HCT116 (cell line): Measurements from ENCODE around the gene KDSR. TPM values are rescaled to one million over a fixed set of nuclear protein-coding genes. Genes with fewer than 3 reads are reported as not detected.

Source experiments
- ATAC-seq: fragments of 200-7000 bp; cut with Tn5 transposase; 2 replicates; pipeline ENCODE4 v1.9.1; 2020; ENCODE audit warnings: mild to moderate bottlenecking, moderate library complexity
- BruUV-seq: library from RNA; stranded (reverse); fragments of 400-500 nt; replicated peaks from 2 replicates; lab custom pipeline; 2021; lab: Mats Ljungman, UMichigan
- CTCF ChIA-PET: fragments of 300-600 bp; sonication (Branson Sonifier 250); formaldehyde crosslinking; loops from one replicate; lab custom pipeline; 2021; ENCODE audit warnings: antibody characterized with exemption; lab: Charles Lee
- POLR2A ChIA-PET: fragments of 300-600, 350-600 bp; sonication (Branson Sonifier 250); formaldehyde crosslinking; loops from one replicate; lab custom pipeline; 2021; ENCODE audit warnings: antibody characterized with exemption; lab: Charles Lee
- RAD21 ChIA-PET, 2 experiments: fragments of 300-600 bp; sonication (Branson Sonifier 250); formaldehyde crosslinking; loops; one replicate each; lab custom pipeline; 2023; ENCODE audit warnings: low total read pairs in 2 of 2; ENCODE audit not compliant: uncharacterized antibody in 2 of 2, unreplicated experiment in 2 of 2, low non-redundant PET in 1 of 2; lab: Charles Lee
- DNase-seq: peaks from one replicate; pipeline ENCODE4 v3.0.0-alpha.2; 2010; ENCODE audit warnings: low read depth, low spot score
- H2AFZ ChIP-seq: fragments of 200-600 bp; shearing (Covaris generic), sonication (generic); 2 replicates; pipeline ENCODE4 v1.6.1; 2017; ENCODE audit warnings: low read depth, mixed run types, mixed read lengths, antibody characterized with exemption, low read length; ENCODE audit not compliant: poor library complexity, severe bottlenecking
- H3K27ac ChIP-seq: 2 replicates; pipeline ENCODE4 v1.5.1; 2012; ENCODE audit warnings: low read depth, low read length
- H3K27me3 ChIP-seq: fragments of 200-600 bp; sonication (generic); 2 replicates; pipeline ENCODE4 v1.6.1; 2016; ENCODE audit warnings: mixed run types, low read length, mixed read lengths; ENCODE audit not compliant: insufficient read depth
- H3K36me3 ChIP-seq, 2 experiments: fragments of 200-500 bp in 1 of 2; fragments of 200-600 bp in 1 of 2; sonication (Bioruptor generic) in 1 of 2; sonication (generic) in 1 of 2; 2 replicates each; pipeline versions ENCODE4 v1.5.1 to v1.6.1; 2014 to 2016; ENCODE audit warnings: low read length in 2 of 2, inconsistent platforms in 1 of 2, mixed read lengths in 1 of 2, mixed run types in 1 of 2; ENCODE audit not compliant: insufficient read depth in 2 of 2, control insufficient read depth in 1 of 2
- H3K4me1 ChIP-seq, 2 experiments: fragments of 200-600 bp in 1 of 2; sonication (generic) in 1 of 2; 2 replicates each; pipeline versions ENCODE4 v1.5.1 to v1.6.1; 2012 to 2017; ENCODE audit warnings: low read length in 2 of 2, inconsistent platforms in 1 of 2, mild to moderate bottlenecking in 1 of 2, mixed read lengths in 1 of 2, mixed run types in 1 of 2, moderate library complexity in 1 of 2; ENCODE audit not compliant: insufficient read depth in 2 of 2, control insufficient read depth in 1 of 2
- H3K4me2 ChIP-seq: fragments of 200-600 bp; sonication (generic); 2 replicates; pipeline ENCODE4 v1.6.1; 2017; ENCODE audit warnings: mixed run types, low read length, mixed read lengths
- H3K4me3 ChIP-seq, 2 experiments: fragments of 200-600 bp in 1 of 2; sonication (generic) in 1 of 2; replicated peaks in 1 of 2; 2 replicates each; pipeline ENCODE4 v1.5.1; 2011 to 2016; ENCODE audit warnings: low read length in 2 of 2, control low read depth in 1 of 2, low read depth in 1 of 2, mild to moderate bottlenecking in 1 of 2, mixed read lengths in 1 of 2, mixed run types in 1 of 2
- H3K79me2 ChIP-seq: fragments of 200-600 bp; sonication (generic); 2 replicates; pipeline ENCODE4 v1.6.1; 2017; ENCODE audit warnings: mild to moderate bottlenecking, mixed run types, low read length, moderate library complexity, mixed read lengths; ENCODE audit not compliant: insufficient read depth
- H3K9ac ChIP-seq: fragments of 200-600 bp; sonication (generic); 2 replicates; pipeline ENCODE4 v1.6.1; 2016; ENCODE audit warnings: low read length, mixed read lengths
- H3K9me2 ChIP-seq: fragments of 200-600 bp; sonication (generic), shearing (Covaris generic); 2 replicates; pipeline ENCODE4 v1.6.1; 2017; ENCODE audit warnings: mixed run types, mild to moderate bottlenecking, moderate library complexity; ENCODE audit not compliant: insufficient read depth
- H3K9me3 ChIP-seq, 2 experiments: fragments of 200-500 bp in 1 of 2; fragments of 200-600 bp in 1 of 2; sonication (Bioruptor generic) in 1 of 2; sonication (generic) in 1 of 2; 2 replicates each; pipeline ENCODE4 v1.6.1; 2014 to 2017; ENCODE audit warnings: low read length in 2 of 2, mixed read lengths in 2 of 2, inconsistent platforms in 1 of 2, low read depth in 1 of 2, mild to moderate bottlenecking in 1 of 2, mixed run types in 1 of 2, moderate library complexity in 1 of 2; ENCODE audit not compliant: control insufficient read depth in 1 of 2, insufficient read depth in 1 of 2
- H4K20me1 ChIP-seq: fragments of 200-600 bp; sonication (generic), shearing (Covaris generic); 2 replicates; pipeline ENCODE4 v1.6.1; 2017; ENCODE audit warnings: mixed run types, mild to moderate bottlenecking, moderate library complexity; ENCODE audit not compliant: insufficient read depth
- CBX3 ChIP-seq: IDR thresholded peaks from 2 replicates; pipeline ENCODE4 v1.6.1; 2012; ENCODE audit warnings: low read depth
- CEBPB ChIP-seq: IDR thresholded peaks from 2 replicates; pipeline ENCODE4 v1.6.1; 2012; ENCODE audit warnings: low read depth
- ELF1 ChIP-seq: IDR thresholded peaks from 2 replicates; pipeline ENCODE4 v1.6.1; 2012; ENCODE audit warnings: low read depth, borderline replicate concordance
- EZH2 ChIP-seq: fragments of 200-600 bp; sonication (generic); IDR thresholded peaks from 2 replicates; pipeline ENCODE4 v1.6.1; 2017; ENCODE audit warnings: antibody characterized with exemption, mixed run types
- EZH2phosphoT487 ChIP-seq: fragments of 200-600 bp; IDR thresholded peaks from 2 replicates; pipeline ENCODE4 v1.6.1; 2018; ENCODE audit warnings: antibody characterized with exemption, borderline replicate concordance
- FOSL1 ChIP-seq: IDR thresholded peaks from 2 replicates; pipeline ENCODE4 v1.6.1; 2012; ENCODE audit warnings: low read depth
- JUND ChIP-seq: IDR thresholded peaks from 2 replicates; pipeline ENCODE4 v1.6.1; 2012
- POLR2AphosphoS5 ChIP-seq: IDR thresholded peaks from 2 replicates; pipeline ENCODE4 v1.6.1; 2011; ENCODE audit warnings: mild to moderate bottlenecking, low read depth, low read length, moderate library complexity
- RAD21 ChIP-seq: IDR thresholded peaks from 2 replicates; pipeline ENCODE4 v1.6.1; 2012; ENCODE audit warnings: low read depth, mild to moderate bottlenecking
- SIN3A ChIP-seq: IDR thresholded peaks from 2 replicates; pipeline ENCODE4 v1.6.1; 2012; ENCODE audit warnings: low read depth
- SP1 ChIP-seq: IDR thresholded peaks from 2 replicates; pipeline ENCODE4 v1.6.1; 2012; ENCODE audit warnings: low read depth
- SRF ChIP-seq: IDR thresholded peaks from 2 replicates; pipeline ENCODE4 v1.6.1; 2012; ENCODE audit warnings: low read depth
- TCF7L2 ChIP-seq: IDR thresholded peaks from 2 replicates; pipeline ENCODE4 v1.7.0; 2011; ENCODE audit warnings: borderline replicate concordance, inconsistent platforms; ENCODE audit not compliant: insufficient read depth, insufficient read length; ENCODE audit errors: extremely low read depth
- YY1 ChIP-seq: IDR thresholded peaks from 2 replicates; pipeline ENCODE4 v1.6.1; 2011; ENCODE audit warnings: low read length, low read depth, moderate library complexity, mild to moderate bottlenecking; ENCODE audit not compliant: insufficient replicate concordance; ENCODE audit errors: extremely low read depth
- ZFX ChIP-seq: fragments of 450-650 bp; IDR thresholded peaks from 2 replicates; pipeline ENCODE4 v1.6.1; 2017
- intact Hi-C: fragments of 100-400 bp; cut with micrococcal nuclease; formaldehyde crosslinking; loops from 2 replicates; pipeline ENCODE4 v1.10.0; 2022
- total RNA-seq: library from RNA; stranded (reverse); gene quantifications from one replicate; pipeline ENCODE4 v1.2.1, GENCODE V29; 2021; ENCODE audit not compliant: unreplicated experiment
- TF ChIP-seq, protein P1 (sequence below): IDR thresholded peaks from 2 replicates; pipeline ENCODE4 v1.6.1; 2012
- TF ChIP-seq, protein P2 (sequence below): IDR thresholded peaks from 2 replicates; pipeline ENCODE4 v1.6.1; 2011; ENCODE audit warnings: mild to moderate bottlenecking, low read length, moderate library complexity; ENCODE audit not compliant: insufficient replicate concordance; ENCODE audit errors: extremely low read depth
- TF ChIP-seq, protein P3 (sequence below): IDR thresholded peaks from 2 replicates; pipeline ENCODE4 v1.6.1; 2012
- TF ChIP-seq, protein P4 (sequence below): IDR thresholded peaks from 2 replicates; pipeline ENCODE4 v1.6.1; 2012; ENCODE audit warnings: low read depth

The KDSR gene
- total RNA-seq, 1 experiment from 2014 or later, result 68.6 TPM

DNA sequence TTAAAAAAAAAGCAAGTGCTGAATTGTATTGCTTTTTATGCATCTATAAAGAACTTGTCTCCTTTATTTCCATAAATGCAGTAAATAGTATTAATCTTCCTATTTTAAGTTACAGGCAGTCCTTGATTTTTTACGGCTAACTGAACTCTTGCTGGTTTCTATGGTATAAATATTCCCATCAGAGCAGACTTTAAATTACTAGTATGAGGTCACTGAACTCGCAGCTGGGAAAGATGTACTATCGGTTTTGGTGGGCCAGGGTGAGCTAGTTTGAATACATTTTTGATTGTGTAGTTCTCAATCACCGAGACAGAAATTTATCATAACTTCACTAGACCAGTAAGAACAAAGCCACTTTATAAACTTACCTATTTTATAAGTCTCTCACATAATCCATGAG, 20.9 kb upstream of the KDSR start:
- Histone ChIP-seq H3K4me2 (no peak overlapping the region), H3K9me2 (no peaks in the 10 kb centered on the region), H4K20me1 (no peaks in the 10 kb centered on the region), H3K27me3 (no peaks in the 10 kb centered on the region), H3K9ac (no peak overlapping the region), H3K9me3 (no peaks in the 10 kb centered on the region), H2AFZ (no peak overlapping the region), H3K4me1 (no peaks in the 10 kb centered on the region), H3K79me2 (no peaks in the 10 kb centered on the region), H3K27ac (no peak overlapping the region), H3K4me3 (no peak overlapping the region), H3K36me3 (peaks cover 8 to 10% of the 10 kb centered on the region in 2 experiments; a peak in 2 of 4 replicates)
- ChIA-PET CTCF (no interaction called here), RAD21 (no interaction called here), POLR2A (no interaction called here)
- no peak for TF ChIP-seq JUND
- TF ChIP-seq, protein P1, sequence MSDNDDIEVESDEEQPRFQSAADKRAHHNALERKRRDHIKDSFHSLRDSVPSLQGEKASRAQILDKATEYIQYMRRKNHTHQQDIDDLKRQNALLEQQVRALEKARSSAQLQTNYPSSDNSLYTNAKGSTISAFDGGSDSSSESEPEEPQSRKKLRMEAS, result no peak
- no peak for TF ChIP-seq EZH2
- TF ChIP-seq SIN3A, result no peak
- no peak for TF ChIP-seq SP1
- TF ChIP-seq, protein P2, sequence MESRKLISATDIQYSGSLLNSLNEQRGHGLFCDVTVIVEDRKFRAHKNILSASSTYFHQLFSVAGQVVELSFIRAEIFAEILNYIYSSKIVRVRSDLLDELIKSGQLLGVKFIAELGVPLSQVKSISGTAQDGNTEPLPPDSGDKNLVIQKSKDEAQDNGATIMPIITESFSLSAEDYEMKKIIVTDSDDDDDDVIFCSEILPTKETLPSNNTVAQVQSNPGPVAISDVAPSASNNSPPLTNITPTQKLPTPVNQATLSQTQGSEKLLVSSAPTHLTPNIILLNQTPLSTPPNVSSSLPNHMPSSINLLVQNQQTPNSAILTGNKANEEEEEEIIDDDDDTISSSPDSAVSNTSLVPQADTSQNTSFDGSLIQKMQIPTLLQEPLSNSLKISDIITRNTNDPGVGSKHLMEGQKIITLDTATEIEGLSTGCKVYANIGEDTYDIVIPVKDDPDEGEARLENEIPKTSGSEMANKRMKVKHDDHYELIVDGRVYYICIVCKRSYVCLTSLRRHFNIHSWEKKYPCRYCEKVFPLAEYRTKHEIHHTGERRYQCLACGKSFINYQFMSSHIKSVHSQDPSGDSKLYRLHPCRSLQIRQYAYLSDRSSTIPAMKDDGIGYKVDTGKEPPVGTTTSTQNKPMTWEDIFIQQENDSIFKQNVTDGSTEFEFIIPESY, result no peak
- TF ChIP-seq CEBPB, result no peak
- TF ChIP-seq RAD21, result no peak
- no peak for TF ChIP-seq TCF7L2
- TF ChIP-seq POLR2AphosphoS5, result no peak
- no peak for TF ChIP-seq CBX3
- TF ChIP-seq ZFX, result no peak
- TF ChIP-seq, protein P3, sequence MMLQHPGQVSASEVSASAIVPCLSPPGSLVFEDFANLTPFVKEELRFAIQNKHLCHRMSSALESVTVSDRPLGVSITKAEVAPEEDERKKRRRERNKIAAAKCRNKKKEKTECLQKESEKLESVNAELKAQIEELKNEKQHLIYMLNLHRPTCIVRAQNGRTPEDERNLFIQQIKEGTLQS, result no peak
- no peak for TF ChIP-seq EZH2phosphoT487
- no peak for TF ChIP-seq FOSL1
- no peak for TF ChIP-seq ELF1
- TF ChIP-seq YY1, result no peak
- TF ChIP-seq, protein P4, sequence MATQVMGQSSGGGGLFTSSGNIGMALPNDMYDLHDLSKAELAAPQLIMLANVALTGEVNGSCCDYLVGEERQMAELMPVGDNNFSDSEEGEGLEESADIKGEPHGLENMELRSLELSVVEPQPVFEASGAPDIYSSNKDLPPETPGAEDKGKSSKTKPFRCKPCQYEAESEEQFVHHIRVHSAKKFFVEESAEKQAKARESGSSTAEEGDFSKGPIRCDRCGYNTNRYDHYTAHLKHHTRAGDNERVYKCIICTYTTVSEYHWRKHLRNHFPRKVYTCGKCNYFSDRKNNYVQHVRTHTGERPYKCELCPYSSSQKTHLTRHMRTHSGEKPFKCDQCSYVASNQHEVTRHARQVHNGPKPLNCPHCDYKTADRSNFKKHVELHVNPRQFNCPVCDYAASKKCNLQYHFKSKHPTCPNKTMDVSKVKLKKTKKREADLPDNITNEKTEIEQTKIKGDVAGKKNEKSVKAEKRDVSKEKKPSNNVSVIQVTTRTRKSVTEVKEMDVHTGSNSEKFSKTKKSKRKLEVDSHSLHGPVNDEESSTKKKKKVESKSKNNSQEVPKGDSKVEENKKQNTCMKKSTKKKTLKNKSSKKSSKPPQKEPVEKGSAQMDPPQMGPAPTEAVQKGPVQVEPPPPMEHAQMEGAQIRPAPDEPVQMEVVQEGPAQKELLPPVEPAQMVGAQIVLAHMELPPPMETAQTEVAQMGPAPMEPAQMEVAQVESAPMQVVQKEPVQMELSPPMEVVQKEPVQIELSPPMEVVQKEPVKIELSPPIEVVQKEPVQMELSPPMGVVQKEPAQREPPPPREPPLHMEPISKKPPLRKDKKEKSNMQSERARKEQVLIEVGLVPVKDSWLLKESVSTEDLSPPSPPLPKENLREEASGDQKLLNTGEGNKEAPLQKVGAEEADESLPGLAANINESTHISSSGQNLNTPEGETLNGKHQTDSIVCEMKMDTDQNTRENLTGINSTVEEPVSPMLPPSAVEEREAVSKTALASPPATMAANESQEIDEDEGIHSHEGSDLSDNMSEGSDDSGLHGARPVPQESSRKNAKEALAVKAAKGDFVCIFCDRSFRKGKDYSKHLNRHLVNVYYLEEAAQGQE, result no peak
- no peak for TF ChIP-seq SRF
- intact Hi-C loops, result no loop called here
- no peak for DNase-seq
- no TSS peak for BruUV-seq
- ATAC-seq, result no peak
